CD4-positive, alpha-beta T cell (primary cell): Measurements from ENCODE around the gene MPHOSPH6. TPM values are rescaled to one million over a fixed set of nuclear protein-coding genes. Genes with fewer than 3 reads are reported as not detected.

Experiments
- ATAC-seq: fragments of 200-7000 bp; cut with Tn5 transposase; one replicate; pipeline ENCODE4 v1.10.0; 2022; ENCODE audit warnings: mild to moderate bottlenecking; ENCODE audit not compliant: poor library complexity
- CTCF ChIA-PET: fragments of 350-600 bp; sonication (Branson Sonifier 250); formaldehyde crosslinking; loops from one replicate; lab custom pipeline; 2021; ENCODE audit warnings: antibody characterized with exemption, inconsistent platforms; lab: Charles Lee
- POLR2A ChIA-PET: fragments of 350-600 bp; sonication (Branson Sonifier 250); formaldehyde crosslinking; loops from one replicate; lab custom pipeline; 2021; ENCODE audit warnings: antibody characterized with exemption, inconsistent platforms; lab: Charles Lee
- DNase-seq, 14 experiments: peaks; one replicate each; pipeline ENCODE4 v3.0.0-alpha.2; 2013 to 2020; ENCODE audit warnings: mixed read lengths in 2 of 14
- H3K27ac ChIP-seq, 2 donors: one replicate each; pipeline versions ENCODE4 v1.5.1 to v1.7.0; 2013; ENCODE audit warnings: low read length in 2 of 2, low read depth in 1 of 2, mild to moderate bottlenecking in 1 of 2
- H3K27me3 ChIP-seq, 2 experiments: 1 replicate in 1 of 2; 2 replicates in 1 of 2; pipeline versions ENCODE4 v1.6.1 to v1.7.0; 2013; ENCODE audit warnings: low read length in 2 of 2, control low read depth in 1 of 2, mild to moderate bottlenecking in 1 of 2, moderate library complexity in 1 of 2; ENCODE audit not compliant: insufficient read depth in 2 of 2, control insufficient read depth in 1 of 2
- H3K36me3 ChIP-seq: one replicate; pipeline ENCODE4 v1.6.1; 2013; ENCODE audit warnings: low read length, control low read depth; ENCODE audit not compliant: insufficient read depth
- H3K4me1 ChIP-seq: one replicate; pipeline ENCODE4 v1.6.1; 2013; ENCODE audit warnings: low read length, control low read depth; ENCODE audit not compliant: insufficient read depth
- H3K4me3 ChIP-seq: one replicate; pipeline ENCODE4 v1.5.1; 2013; ENCODE audit warnings: mild to moderate bottlenecking, low read length, moderate library complexity
- H3K9me3 ChIP-seq, 2 experiments: 1 replicate in 1 of 2; 2 replicates in 1 of 2; pipeline versions ENCODE4 v1.6.1 to v1.7.0; 2013; ENCODE audit warnings: low read length in 2 of 2, mild to moderate bottlenecking in 2 of 2, control low read depth in 1 of 2, moderate library complexity in 1 of 2; ENCODE audit not compliant: control insufficient read depth in 1 of 2, insufficient read depth in 1 of 2
- H3K27ac Mint-ChIP-seq: one replicate; pipeline ENCODE4 v1.8.0; 2020; ENCODE audit warnings: mixed read lengths
- H3K27me3 Mint-ChIP-seq: one replicate; pipeline ENCODE4 v1.8.0; 2021; ENCODE audit warnings: mixed read lengths
- H3K36me3 Mint-ChIP-seq: one replicate; pipeline ENCODE4 v1.8.0; 2021; ENCODE audit warnings: low read depth, mixed read lengths
- H3K4me1 Mint-ChIP-seq: one replicate; pipeline ENCODE4 v1.8.0; 2021; ENCODE audit warnings: low read depth, mixed read lengths
- H3K4me3 Mint-ChIP-seq: one replicate; pipeline ENCODE4 v1.8.0; 2020; ENCODE audit warnings: mild to moderate bottlenecking, mixed read lengths
- H3K9me3 Mint-ChIP-seq: one replicate; pipeline ENCODE4 v1.8.0; 2020; ENCODE audit warnings: mixed read lengths
- CTCF ChIP-seq: fragments of 200-600 bp; IDR thresholded peaks from one replicate; pipeline ENCODE4 v1.8.0; 2022; ENCODE audit warnings: antibody characterized with exemption, mild to moderate bottlenecking
- intact Hi-C, 2 experiments: fragments of 100-400 bp; cut with DNase I in 1 of 2; cut with micrococcal nuclease in 1 of 2; formaldehyde crosslinking; loops; one replicate each; pipeline versions ENCODE4 v1.15.1 to v1.9.0; 2023 to 2025; cut with DNase I, micrococcal nuclease
- total RNA-seq, 174 experiments: library from RNA in 2 of 174; stranded (reverse) in 2 of 174; gene quantifications; one replicate each; pipeline ENCODE4 v1.2.3 and lab custom pipeline; 2021 to 2026

The MPHOSPH6 gene
- total RNA-seq, 2 experiments from 2014 or later: 14.3 to 15.5 TPM

- H3K4me1 Mint-ChIP-seq: no peaks in the 10 kb centered on the region
- ATAC-seq (no peak), DNase-seq (no peak)
- H3K27me3 Mint-ChIP-seq: peaks cover 48% of the 10 kb centered on the region
- TF ChIP-seq CTCF: no peak
- H3K27ac ChIP-seq: no peak overlapping the region
- ChIA-PET POLR2A (no interaction called here), CTCF (no interaction called here)
- H3K27me3 ChIP-seq: peaks cover 0 to 4% of the 10 kb centered on the region in 2 experiments
- H3K27ac Mint-ChIP-seq: no peak overlapping the region
- intact Hi-C loops: loop anchor here (10.0 kb wide), 2 partner anchors 479 to 1141 kb away; partner anchors contain the start of gene ATMIN (in 1 of the 2)
- H3K9me3 Mint-ChIP-seq: no peaks in the 10 kb centered on the region
- peaks cover 5% of the 10 kb centered on the region for H3K4me1 ChIP-seq
- H3K9me3 ChIP-seq: no peaks in the 10 kb centered on the region
- no peak overlapping the region for H3K4me3 ChIP-seq
- H3K36me3 ChIP-seq: no peaks in the 10 kb centered on the region
- no peaks in the 10 kb centered on the region for H3K36me3 Mint-ChIP-seq
- H3K4me3 Mint-ChIP-seq: no peak overlapping the region
Measured at GRCh38 chr16:82175627-82176026, 5.6 kb upstream of the MPHOSPH6 start.

- intact Hi-C loops: loop anchor here in 1 of 2 experiments (5.0 to 10.0 kb wide), 7 partner anchors 155 to 1637 kb away; partner anchors contain the start of genes CENPN, CMC2, CMIP and GAN
- peaks cover 26% of the 10 kb centered on the region for H3K4me1 ChIP-seq
- DNase-seq: no peak
- Mint-ChIP-seq H3K36me3 (peaks cover 71% of the 10 kb centered on the region), H3K4me1 (peaks cover 56% of the 10 kb centered on the region), H3K9me3 (no peaks in the 10 kb centered on the region), H3K27me3 (peaks cover 12% of the 10 kb centered on the region), H3K27ac (no peak overlapping the region), H3K4me3 (peak overlapping the region; percentile 58)
- no peak for TF ChIP-seq CTCF
- no peak overlapping the region for H3K4me3 ChIP-seq
- H3K9me3 ChIP-seq: no peaks in the 10 kb centered on the region
- no peaks in the 10 kb centered on the region for H3K27me3 ChIP-seq
- ChIA-PET CTCF (no interaction called here), POLR2A (no interaction called here)
- H3K36me3 ChIP-seq: peaks cover 24% of the 10 kb centered on the region
- no peak overlapping the region for H3K27ac ChIP-seq
- no peak for ATAC-seq
Measured at GRCh38 chr16:82167670-82168069, 2.4 kb downstream of the MPHOSPH6 start.

GRCh38 chr16:82160226-82160625 is 9.8 kb downstream of the MPHOSPH6 start:
- TF ChIP-seq CTCF: no peak

More at GRCh38 chr16:82160226-82160625, 9.8 kb downstream of the MPHOSPH6 start:
- H3K9me3 ChIP-seq: no peaks in the 10 kb centered on the region
- H3K4me3 ChIP-seq: no peak overlapping the region
- H3K27ac Mint-ChIP-seq: no peak overlapping the region
- H3K27me3 Mint-ChIP-seq: no peaks in the 10 kb centered on the region
- DNase-seq (no peak), ATAC-seq (no peak)
- intact Hi-C loops: loop anchor here in 1 of 2 experiments (5.0 to 10.0 kb wide), 6 partner anchors 408 to 1645 kb away; partner anchors contain the start of genes CENPN, CMC2, CMIP and HSBP1
- no peak overlapping the region for H3K4me3 Mint-ChIP-seq
- H3K36me3 ChIP-seq: peaks cover 52% of the 10 kb centered on the region
- POLR2A ChIA-PET: interaction anchor here (2.0 kb wide), 1 partner anchor 9 kb away, joined by 7 read pairs; the partner anchor contains the start of gene MPHOSPH6
- H3K9me3 Mint-ChIP-seq: no peaks in the 10 kb centered on the region
- H3K27ac ChIP-seq: no peak overlapping the region
- CTCF ChIA-PET: no interaction called here
- H3K27me3 ChIP-seq: no peaks in the 10 kb centered on the region
- H3K36me3 Mint-ChIP-seq: peaks cover 91% of the 10 kb centered on the region
- H3K4me1 ChIP-seq: no peaks in the 10 kb centered on the region
- H3K4me1 Mint-ChIP-seq: peaks cover 53% of the 10 kb centered on the region
